ENCODE data around the gene TTC22.

Gene TTC22

GRCh38 chr1:54743416-54744226 is 57.5 kb downstream of the TTC22 start:
- Histone ChIP-seq H3K9me3 (ENCODE audit: insufficient read depth, low read length, severe bottlenecking) (no peaks in the 10 kb centered on the region), H3K4me3 (ENCODE audit: low read depth in 1 of 2, low read length in 2 of 2) (no peak overlapping the region), H3K27ac (ENCODE audit: low read length) (no peak overlapping the region), H2AFZ (ENCODE audit: low read depth, low read length) (no peak overlapping the region), H3K36me3 (ENCODE audit: insufficient read depth, low read length) (peaks cover 48% of the 10 kb centered on the region), H3K79me2 (ENCODE audit: insufficient read depth, low read length) (no peaks in the 10 kb centered on the region), H3K4me2 (ENCODE audit: insufficient read depth, low read length) (no peak overlapping the region), H3K27me3 (ENCODE audit: insufficient read depth, low read length, poor library complexity) (no peaks in the 10 kb centered on the region), H4K20me1 (ENCODE audit: insufficient read depth, low read length) (peaks cover 5% of the 10 kb centered on the region; the same call in 1 of the 2 replicates), H3K4me1 (ENCODE audit: insufficient read depth, low read length) (no peaks in the 10 kb centered on the region), H3K9ac (ENCODE audit: low read depth, low read length) (no peak overlapping the region)
- no peak for TF ChIP-seq EZH2 (IDR thresholded peaks at IDR 0.05; ENCODE audit: borderline replicate concordance, low read depth, low read length, severe bottlenecking)
- TF ChIP-seq, protein P1, sequence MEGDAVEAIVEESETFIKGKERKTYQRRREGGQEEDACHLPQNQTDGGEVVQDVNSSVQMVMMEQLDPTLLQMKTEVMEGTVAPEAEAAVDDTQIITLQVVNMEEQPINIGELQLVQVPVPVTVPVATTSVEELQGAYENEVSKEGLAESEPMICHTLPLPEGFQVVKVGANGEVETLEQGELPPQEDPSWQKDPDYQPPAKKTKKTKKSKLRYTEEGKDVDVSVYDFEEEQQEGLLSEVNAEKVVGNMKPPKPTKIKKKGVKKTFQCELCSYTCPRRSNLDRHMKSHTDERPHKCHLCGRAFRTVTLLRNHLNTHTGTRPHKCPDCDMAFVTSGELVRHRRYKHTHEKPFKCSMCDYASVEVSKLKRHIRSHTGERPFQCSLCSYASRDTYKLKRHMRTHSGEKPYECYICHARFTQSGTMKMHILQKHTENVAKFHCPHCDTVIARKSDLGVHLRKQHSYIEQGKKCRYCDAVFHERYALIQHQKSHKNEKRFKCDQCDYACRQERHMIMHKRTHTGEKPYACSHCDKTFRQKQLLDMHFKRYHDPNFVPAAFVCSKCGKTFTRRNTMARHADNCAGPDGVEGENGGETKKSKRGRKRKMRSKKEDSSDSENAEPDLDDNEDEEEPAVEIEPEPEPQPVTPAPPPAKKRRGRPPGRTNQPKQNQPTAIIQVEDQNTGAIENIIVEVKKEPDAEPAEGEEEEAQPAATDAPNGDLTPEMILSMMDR (IDR thresholded peaks at IDR 0.05; ENCODE audit: borderline replicate concordance, extremely low read depth, low read length, poor library complexity, severe bottlenecking), result no peak
- ATAC-seq (ENCODE audit: insufficient read depth, low read depth) (no peak), DNase-seq (no peak)

- Histone ChIP-seq H3K4me2 (ENCODE audit: insufficient read depth, low read length) (no peak overlapping the region), H4K20me1 (ENCODE audit: insufficient read depth, low read length) (peaks cover 5% of the 10 kb centered on the region; the same call in 1 of the 2 replicates), H3K9ac (ENCODE audit: low read depth, low read length) (no peak overlapping the region), H3K4me1 (ENCODE audit: insufficient read depth, low read length) (no peaks in the 10 kb centered on the region), H3K79me2 (ENCODE audit: insufficient read depth, low read length) (no peaks in the 10 kb centered on the region), H3K4me3 (ENCODE audit: low read depth in 1 of 2, low read length in 2 of 2) (no peak overlapping the region), H2AFZ (ENCODE audit: low read depth, low read length) (no peak overlapping the region), H3K27me3 (ENCODE audit: insufficient read depth, low read length, poor library complexity) (no peaks in the 10 kb centered on the region), H3K36me3 (ENCODE audit: insufficient read depth, low read length) (peaks cover 59% of the 10 kb centered on the region), H3K27ac (ENCODE audit: low read length) (no peak overlapping the region), H3K9me3 (ENCODE audit: insufficient read depth, low read length, severe bottlenecking) (no peaks in the 10 kb centered on the region)
- no peak for TF ChIP-seq EZH2 (IDR thresholded peaks at IDR 0.05; ENCODE audit: borderline replicate concordance, low read depth, low read length, severe bottlenecking)
- TF ChIP-seq, protein P1 (IDR thresholded peaks at IDR 0.05; ENCODE audit: borderline replicate concordance, extremely low read depth, low read length, poor library complexity, severe bottlenecking), result no peak
- no peak for DNase-seq
- no peak for ATAC-seq (ENCODE audit: insufficient read depth, low read depth)
These were observed 58.8 kb downstream of the TTC22 start for GRCh38 chr1:54742282-54742681.

- Histone ChIP-seq H4K20me1 (ENCODE audit: insufficient read depth, low read length) (peaks cover 5% of the 10 kb centered on the region; the same call in 1 of the 2 replicates), H3K36me3 (ENCODE audit: insufficient read depth, low read length) (peaks cover 66% of the 10 kb centered on the region), H2AFZ (ENCODE audit: low read depth, low read length) (no peak overlapping the region), H3K9ac (ENCODE audit: low read depth, low read length) (no peak overlapping the region), H3K79me2 (ENCODE audit: insufficient read depth, low read length) (no peaks in the 10 kb centered on the region), H3K4me1 (ENCODE audit: insufficient read depth, low read length) (no peaks in the 10 kb centered on the region), H3K27ac (ENCODE audit: low read length) (no peak overlapping the region), H3K27me3 (ENCODE audit: insufficient read depth, low read length, poor library complexity) (no peaks in the 10 kb centered on the region), H3K4me2 (ENCODE audit: insufficient read depth, low read length) (no peak overlapping the region), H3K4me3 (ENCODE audit: low read depth in 1 of 2, low read length in 2 of 2) (no peak overlapping the region), H3K9me3 (ENCODE audit: insufficient read depth, low read length, severe bottlenecking) (no peaks in the 10 kb centered on the region)
- TF ChIP-seq, protein P1 (IDR thresholded peaks at IDR 0.05; ENCODE audit: borderline replicate concordance, extremely low read depth, low read length, poor library complexity, severe bottlenecking), result no peak
- TF ChIP-seq EZH2 (IDR thresholded peaks at IDR 0.05; ENCODE audit: borderline replicate concordance, low read depth, low read length, severe bottlenecking), result no peak
- ATAC-seq (ENCODE audit: insufficient read depth, low read depth) (no peak), DNase-seq (no peak)
These were observed 59.6 kb downstream of the TTC22 start for GRCh38 chr1:54741531-54741930.
